Activated CD4-positive, alpha-beta T cell treated with anti-CD3 and anti-CD28 coated beads for 24 hours (primary cell): ENCODE data around the gene CREB3L1.

ENCODE experiments used
- DNase-seq, 2 donors: peaks; one replicate each; pipeline ENCODE4 v3.0.0-alpha.2; 2020; ENCODE audit warnings: low read depth in 2 of 2

The CREB3L1 gene

DNA sequence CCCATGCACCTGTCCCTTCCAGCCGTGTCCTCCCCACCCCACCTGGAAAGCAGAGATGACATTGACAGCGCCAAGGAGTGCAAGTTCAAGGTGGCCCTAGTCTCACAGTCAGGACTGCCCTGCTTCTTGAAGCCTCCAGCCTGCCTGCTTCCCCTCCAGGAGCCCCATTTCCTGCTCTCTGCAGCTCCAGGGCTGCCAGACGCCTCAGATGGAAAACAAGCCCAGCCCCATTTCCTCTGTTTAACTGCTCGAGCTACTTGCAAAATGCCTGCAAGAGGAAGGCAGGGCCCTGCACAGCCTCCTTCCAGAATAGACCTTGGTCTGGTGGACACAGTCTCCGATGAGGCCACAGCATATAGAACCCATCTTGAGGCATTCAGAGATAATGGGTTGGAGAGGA lies 64.8 kb downstream of the CREB3L1 start:
- no peak for DNase-seq

- DNase-seq, result no peak
Observed at GRCh38 chr11:46343520-46343919, 66.1 kb downstream of the CREB3L1 start.

DNA sequence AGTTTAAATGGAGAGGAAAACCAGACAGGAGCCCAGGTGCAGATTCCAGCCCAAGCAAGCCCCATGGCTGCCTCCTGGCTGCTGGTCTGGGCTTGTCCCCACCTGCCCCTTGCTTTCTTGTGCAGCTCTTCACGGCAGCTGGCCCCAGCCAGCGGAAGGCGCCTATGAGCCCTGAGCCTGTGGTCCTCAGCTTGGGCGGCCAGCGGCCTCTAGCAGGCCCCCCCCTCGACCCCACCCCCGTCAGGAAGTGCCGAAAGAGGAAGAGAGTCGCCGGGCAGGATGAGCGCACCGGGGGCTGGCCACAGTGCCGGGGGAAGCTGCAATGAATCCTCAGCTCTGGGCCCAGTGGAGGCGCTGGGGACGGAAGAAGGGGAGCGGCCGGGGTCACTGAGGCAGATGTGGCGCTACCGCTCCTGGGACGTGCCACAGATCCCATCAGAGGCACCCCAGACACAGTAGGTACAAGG lies 67.7 kb downstream of the CREB3L1 start:
- no peak for DNase-seq

DNA sequence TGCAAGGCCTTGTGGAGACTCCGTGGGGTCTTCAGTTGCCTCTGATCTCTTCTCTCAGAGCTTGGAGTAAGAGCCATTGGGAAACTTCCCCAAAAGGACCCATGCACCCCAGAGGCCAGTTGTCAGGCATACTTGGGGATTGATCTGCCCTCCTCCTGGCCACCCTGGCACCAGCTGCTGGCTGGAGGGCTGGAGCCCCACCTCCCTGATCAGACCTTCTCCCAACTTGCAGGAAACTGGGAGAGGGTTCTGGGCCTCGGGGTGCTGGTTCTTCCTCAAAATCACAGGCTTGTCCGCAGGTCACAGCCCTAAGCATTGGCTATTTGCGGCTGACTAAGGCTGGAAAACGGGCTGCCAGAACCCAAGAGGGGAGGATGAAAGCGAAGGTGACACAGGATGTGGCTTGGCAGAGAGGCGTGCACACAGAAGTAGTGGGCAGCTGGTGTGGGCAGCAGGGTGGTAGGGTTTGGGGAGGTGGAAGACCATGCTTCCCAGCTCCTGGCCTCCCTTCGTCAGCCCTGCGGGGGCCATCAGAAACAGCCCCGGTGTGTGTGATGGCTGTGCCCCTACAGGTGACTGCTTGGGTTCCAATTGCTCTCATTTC lies 68.5 kb downstream of the CREB3L1 start:
- no peak for DNase-seq

DNA sequence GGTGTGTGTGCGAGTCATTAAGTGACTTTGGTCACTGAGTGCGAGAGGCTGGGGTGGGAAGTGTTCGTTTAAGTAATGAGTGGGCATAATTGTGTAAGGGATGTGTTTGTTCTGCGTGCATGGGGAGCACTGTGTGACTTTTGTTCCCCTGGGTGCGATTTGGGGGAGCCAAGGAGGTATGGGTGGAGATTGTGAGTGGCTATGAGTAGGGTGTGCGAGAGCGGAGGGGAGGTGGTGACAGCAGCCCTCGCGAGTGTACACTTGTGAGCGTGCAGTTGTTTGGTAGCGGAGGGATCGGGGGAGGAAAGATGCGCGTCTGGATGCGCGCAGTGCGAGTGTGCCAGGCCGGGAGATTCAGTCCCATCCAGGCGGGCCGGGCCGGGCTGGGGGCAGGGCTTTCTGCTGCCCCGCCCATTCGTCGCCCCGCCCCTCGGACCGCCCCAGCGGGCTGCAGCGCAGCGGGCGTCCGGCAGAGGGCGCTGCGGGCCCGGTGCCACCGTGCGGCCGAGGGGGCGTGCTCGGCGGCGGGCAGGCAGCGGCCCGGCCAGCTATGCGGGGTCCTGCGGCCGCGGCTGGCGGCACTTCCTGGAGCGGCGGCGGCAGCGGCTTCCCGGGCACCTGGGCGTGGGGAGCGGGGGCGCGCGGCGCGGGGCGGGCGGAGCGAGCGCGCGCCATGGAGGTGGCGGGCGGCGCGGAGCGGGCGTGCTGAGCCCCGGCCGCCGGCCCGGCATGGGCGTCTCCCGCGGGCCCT lies 69.6 kb downstream of the CREB3L1 start, which contains the start of gene DGKZ:
Gene DGKZ, plus strand, starts transcription at position 578 of the 751 bp plus-strand sequence. CDS start 197 bp downstream, outside the sequence.
- DNase-seq, result peak; percentile 78 to 79

- no peak for DNase-seq
Observed at GRCh38 chr11:46347637-46348311, 70.3 kb downstream of the CREB3L1 start.

GRCh38 chr11:46348566-46349401 lies 71.3 kb downstream of the CREB3L1 start:
- peak in 1 of 2 donors; percentile 43 for DNase-seq

- DNase-seq, result no peak
Observed at GRCh38 chr11:46350695-46351094, 73.2 kb downstream of the CREB3L1 start.

DNA sequence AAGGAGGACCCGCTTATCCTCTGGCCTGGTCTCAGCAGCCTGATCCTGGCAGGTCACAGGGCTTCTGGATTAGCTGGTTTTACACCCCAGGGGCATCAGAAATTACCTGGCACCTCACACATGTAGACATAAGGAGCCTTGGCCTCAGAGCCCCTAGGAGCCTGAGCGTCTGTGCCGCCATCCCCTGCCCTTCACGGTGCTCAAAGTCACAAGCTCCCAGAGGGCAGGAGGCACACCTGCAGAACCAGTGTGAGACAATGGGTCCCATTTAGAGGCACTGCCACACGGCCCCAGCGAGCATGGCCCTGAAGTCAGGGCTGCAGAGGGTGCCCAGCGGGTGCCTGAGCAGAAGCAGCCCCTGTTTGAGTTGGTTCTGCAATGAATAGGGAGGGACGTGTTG lies 73.7 kb downstream of the CREB3L1 start:
- DNase-seq, result no peak

DNA sequence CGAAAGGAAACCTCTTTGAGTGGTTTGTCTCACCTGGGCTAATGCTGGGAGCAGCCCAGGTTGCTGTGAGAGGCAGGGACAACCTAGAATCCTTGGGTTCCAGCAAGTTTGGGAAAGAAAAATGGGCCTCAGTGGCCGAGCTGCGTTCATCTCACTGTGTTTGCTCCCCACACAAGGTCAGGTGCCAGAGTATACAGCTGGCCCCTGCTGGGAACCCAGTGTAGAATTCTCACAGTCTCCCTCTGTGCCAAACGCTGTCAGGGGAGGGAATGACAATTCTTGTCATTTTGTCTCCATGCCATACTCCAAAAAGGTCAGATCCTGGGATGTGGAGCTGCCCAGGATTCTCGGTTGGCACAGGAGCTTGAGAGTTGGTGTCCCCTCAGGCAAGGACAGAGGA lies 74.1 kb downstream of the CREB3L1 start:
- DNase-seq, result no peak

- peak; percentile 57 to 67 for DNase-seq
Observed at GRCh38 chr11:46352063-46352841, 74.8 kb downstream of the CREB3L1 start.

- DNase-seq, result peak in 1 of 2 donors; percentile 51
Observed at GRCh38 chr11:46353698-46354097, 76.2 kb downstream of the CREB3L1 start.

DNA sequence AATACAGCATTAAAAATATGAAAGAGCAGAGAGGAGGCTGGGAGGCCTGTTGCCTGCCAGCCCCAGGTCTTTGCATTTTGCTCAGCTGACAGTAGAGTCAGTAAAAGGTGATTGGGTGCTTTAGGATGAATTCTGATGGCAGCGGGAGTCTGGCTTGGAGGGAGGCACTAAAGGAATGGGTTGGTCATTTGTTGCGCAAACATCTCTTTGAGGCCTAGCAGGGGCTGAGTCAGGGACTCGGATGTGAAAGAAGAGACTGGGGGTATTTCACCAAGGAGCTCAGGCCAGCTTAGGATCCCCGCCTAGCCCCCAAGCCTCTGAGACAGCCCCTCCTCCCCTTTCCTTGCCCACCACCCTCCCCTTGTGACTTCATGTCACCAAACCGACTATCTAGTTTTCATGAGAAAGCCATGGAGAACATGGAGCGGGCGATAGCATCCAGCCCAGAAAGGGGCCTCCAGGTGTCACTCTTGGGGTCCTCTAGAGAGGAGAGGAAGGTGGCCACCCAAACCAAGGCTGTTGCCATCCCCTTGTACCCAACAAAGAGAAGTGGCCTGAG lies 79.5 kb downstream of the CREB3L1 start:
- no peak for DNase-seq

DNA sequence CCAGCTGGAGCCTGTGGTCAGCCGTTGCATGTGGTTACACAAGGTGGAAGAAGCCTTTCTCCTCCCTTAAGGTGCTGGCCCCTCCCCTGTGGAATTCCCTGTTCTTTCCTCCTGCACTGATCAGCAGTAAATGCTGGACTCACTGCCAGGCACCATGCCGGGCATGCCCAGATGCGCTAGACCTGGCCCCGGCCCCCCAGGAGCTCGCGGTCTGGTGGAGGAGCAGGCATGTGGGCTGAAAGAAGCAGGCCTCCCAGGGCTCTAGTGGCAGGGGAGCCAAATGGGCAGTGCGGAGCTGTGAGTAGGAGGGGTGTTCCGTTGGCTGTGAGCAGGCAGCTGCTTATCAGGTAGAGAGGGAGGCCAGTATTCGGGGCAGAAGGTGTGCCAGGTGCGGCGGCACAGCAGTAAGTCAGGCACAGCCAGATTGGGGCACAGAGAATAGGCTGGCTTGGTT lies 80.0 kb downstream of the CREB3L1 start:
- no peak for DNase-seq

GRCh38 chr11:46359953-46360352 lies 82.5 kb downstream of the CREB3L1 start:
- no peak for DNase-seq

- DNase-seq, result no peak
Observed at GRCh38 chr11:46360878-46361277, 83.4 kb downstream of the CREB3L1 start.

DNA sequence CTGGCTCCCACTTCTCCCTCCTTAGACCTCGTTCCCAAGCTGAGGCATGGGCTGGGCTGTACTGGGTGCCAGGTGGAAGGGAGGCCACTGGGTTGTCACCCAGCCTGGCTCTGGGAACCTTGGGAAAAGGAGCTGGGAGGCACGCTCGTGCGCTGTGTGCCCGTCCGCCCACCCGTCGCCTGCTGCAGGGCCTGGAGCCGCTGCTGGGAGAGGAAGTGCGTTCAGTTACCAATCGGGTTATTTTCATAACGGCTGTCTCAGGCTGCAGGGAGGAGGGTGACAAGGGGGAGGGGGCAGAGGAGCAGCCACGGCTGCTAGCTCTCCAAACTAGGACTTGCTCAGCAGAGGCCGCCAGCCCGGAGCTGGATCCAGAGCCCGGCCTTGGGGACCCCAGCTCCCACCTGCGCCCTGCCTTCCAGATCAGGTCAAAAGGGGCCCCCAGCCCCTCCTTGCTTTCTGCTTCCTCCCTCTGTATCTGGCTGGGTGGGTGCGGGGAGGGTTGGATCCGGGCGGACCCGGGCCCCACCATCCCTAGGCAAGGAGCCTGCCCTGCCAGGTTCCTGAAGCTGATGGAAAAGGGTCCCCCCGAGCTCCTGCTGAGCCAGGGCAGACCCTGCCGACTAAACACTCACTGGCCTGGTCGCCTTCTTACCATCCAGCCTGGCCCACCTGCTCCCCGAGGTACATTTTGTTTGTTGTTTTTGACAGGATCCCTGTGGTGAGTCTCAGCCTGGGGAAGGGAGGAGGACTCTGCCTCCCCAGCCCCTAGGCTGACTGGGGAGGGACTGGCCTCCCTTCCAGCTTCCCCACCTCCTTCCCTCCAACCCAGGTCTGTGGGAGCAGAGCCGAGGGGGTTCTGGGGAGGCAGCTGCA lies 84.1 kb downstream of the CREB3L1 start:
- peak in 1 of 2 donors; percentile 57 for DNase-seq

- DNase-seq, result no peak
Observed at GRCh38 chr11:46362156-46363030, 84.9 kb downstream of the CREB3L1 start.

- DNase-seq, result no peak
Observed at GRCh38 chr11:46363031-46363407, 85.6 kb downstream of the CREB3L1 start.
